Liver (tissue), 9 donors: Measurements from ENCODE around the gene SERHL2. TPM values are rescaled to one million over a fixed set of nuclear protein-coding genes. Genes with fewer than 3 reads are reported as not detected.

ENCODE experiments used
- DNase-seq: peaks from one replicate; pipeline ENCODE4 v3.0.0-alpha.2; 2017; ENCODE audit warnings: low spot score
- H3K27ac ChIP-seq, 2 donors: one replicate each; pipeline ENCODE4 v1.7.0; 2013; ENCODE audit warnings: inconsistent platforms in 2 of 2, low read length in 2 of 2, control low read depth in 1 of 2, low read depth in 1 of 2, mild to moderate bottlenecking in 1 of 2
- H3K27me3 ChIP-seq, 4 donors: one replicate each; pipeline versions ENCODE4 v1.6.1 to v1.7.0; 2013; ENCODE audit warnings: low read length in 3 of 4, inconsistent platforms in 1 of 4, mild to moderate bottlenecking in 1 of 4, moderate library complexity in 1 of 4; ENCODE audit not compliant: control insufficient read depth in 4 of 4, insufficient read depth in 4 of 4
- H3K36me3 ChIP-seq, 4 donors: one replicate each; pipeline versions ENCODE4 v1.6.1 to v1.7.0; 2013; ENCODE audit warnings: low read length in 3 of 4, mild to moderate bottlenecking in 3 of 4, low read depth in 1 of 4, moderate library complexity in 1 of 4; ENCODE audit not compliant: control insufficient read depth in 4 of 4, insufficient read depth in 3 of 4
- H3K4me1 ChIP-seq, 4 donors: one replicate each; pipeline versions ENCODE4 v1.6.1 to v1.7.0; 2013; ENCODE audit warnings: low read length in 3 of 4, mild to moderate bottlenecking in 3 of 4, moderate library complexity in 1 of 4; ENCODE audit not compliant: control insufficient read depth in 4 of 4, insufficient read depth in 4 of 4
- H3K4me3 ChIP-seq, 3 donors: one replicate each; pipeline versions ENCODE4 v1.6.1 to v1.7.0; 2013; ENCODE audit warnings: low read length in 3 of 3, control low read depth in 1 of 3, low read depth in 1 of 3, mild to moderate bottlenecking in 1 of 3
- H3K9ac ChIP-seq, 2 donors: one replicate each; pipeline ENCODE4 v1.7.0; 2013; ENCODE audit warnings: low read length in 2 of 2, mild to moderate bottlenecking in 2 of 2, moderate library complexity in 2 of 2, control low read depth in 1 of 2, low read depth in 1 of 2
- H3K9me3 ChIP-seq, 4 donors: one replicate each; pipeline versions ENCODE4 v1.6.1 to v1.7.0; 2013; ENCODE audit warnings: low read length in 3 of 4; ENCODE audit not compliant: control insufficient read depth in 4 of 4
- EGR1 ChIP-seq, 2 donors: IDR thresholded peaks; 2 replicates each; pipeline ENCODE4 v1.6.1; 2016 to 2018; ENCODE audit warnings: antibody characterized with exemption in 2 of 2, low read depth in 2 of 2
- FOXA1 ChIP-seq: IDR thresholded peaks from 2 replicates; pipeline ENCODE4 v1.6.1; 2016; ENCODE audit warnings: antibody characterized with exemption
- GABPA ChIP-seq, 2 donors: IDR thresholded peaks in 1 of 2; conservative IDR thresholded peaks in 1 of 2; 2 replicates each; pipeline ENCODE4 v1.6.1; 2016; ENCODE audit warnings: antibody characterized with exemption in 2 of 2, mild to moderate bottlenecking in 1 of 2, moderate library complexity in 1 of 2
- HNF4A ChIP-seq, 2 donors: conservative IDR thresholded peaks; 2 replicates each; pipeline ENCODE4 v1.6.1; 2016; ENCODE audit warnings: antibody characterized with exemption in 2 of 2, mild to moderate bottlenecking in 2 of 2
- HNF4G ChIP-seq: IDR thresholded peaks from 2 replicates; pipeline ENCODE4 v1.6.1; 2016; ENCODE audit warnings: antibody characterized with exemption
- JUND ChIP-seq, 2 donors: IDR thresholded peaks; 2 replicates each; pipeline ENCODE4 v1.6.1; 2016; ENCODE audit warnings: antibody characterized with exemption in 2 of 2
- NR2F2 ChIP-seq: IDR thresholded peaks from 2 replicates; pipeline ENCODE4 v1.6.1; 2016; ENCODE audit warnings: antibody characterized with exemption
- RAD21 ChIP-seq, 2 donors: IDR thresholded peaks; 2 replicates each; pipeline ENCODE4 v1.6.1; 2016; ENCODE audit warnings: antibody characterized with exemption in 2 of 2, mild to moderate bottlenecking in 2 of 2
- RXRA ChIP-seq, 2 donors: IDR thresholded peaks; 2 replicates each; pipeline ENCODE4 v1.6.1; 2017 to 2018; ENCODE audit warnings: antibody characterized with exemption in 2 of 2, mild to moderate bottlenecking in 1 of 2
- SP1 ChIP-seq: IDR thresholded peaks from 2 replicates; pipeline ENCODE4 v1.6.1; 2018; ENCODE audit warnings: antibody characterized with exemption, mild to moderate bottlenecking
- YY1 ChIP-seq: IDR thresholded peaks from 2 replicates; pipeline ENCODE4 v1.6.1; 2016; ENCODE audit warnings: antibody characterized with exemption, mild to moderate bottlenecking
- WGBS: extraction: QIAGEN DNeasy Blood & Tissue Kit; methylation state at CpG from one replicate; pipeline ENCODE4 v1.1.7; 2013; 5-methylcytosine and 5-hydroxymethylcytosine counted together
- polyA plus RNA-seq, 2 donors: library from polyadenylated mRNA; stranded (reverse) in 1 of 2; unstranded in 1 of 2; fragments of 200-250 nt in 1 of 2; fragments of >200 nt in 1 of 2; fragmentation: Nextera tagmentation in 1 of 2; extraction: Ambion mirVana in 1 of 2; gene quantifications; one replicate each; pipeline versions ENCODE4 v1.2.1 to v1.2.3, GENCODE V29; 2013 to 2015
- total RNA-seq, 2 donors: library from RNA; depleted of rRNA; stranded (reverse); fragments of >200 nt; gene quantifications; one replicate each; pipeline ENCODE4 v1.2.3, GENCODE V29; 2014
- TF ChIP-seq, protein P1 (sequence below): IDR thresholded peaks from 2 replicates; pipeline ENCODE4 v1.6.1; 2016; ENCODE audit warnings: antibody characterized with exemption
- TF ChIP-seq, protein P2 (sequence below): IDR thresholded peaks from 2 replicates; pipeline ENCODE4 v1.6.1; 2016; ENCODE audit warnings: antibody characterized with exemption
- TF ChIP-seq, protein P3 (sequence below): IDR thresholded peaks from 2 replicates; pipeline ENCODE4 v1.6.1; 2016; ENCODE audit warnings: antibody characterized with exemption, mild to moderate bottlenecking
- TF ChIP-seq, protein P4 (sequence below): IDR thresholded peaks from 2 replicates; pipeline ENCODE4 v1.6.1; 2016; ENCODE audit warnings: antibody characterized with exemption
- TF ChIP-seq, protein P5 (sequence below): fragments of 150-350 bp; IDR thresholded peaks from 2 replicates; pipeline ENCODE4 v1.5.1; 2017; ENCODE audit warnings: improper control_type of control experiment, low read depth, low read length; ENCODE audit not compliant: missing input control
- donor health status: healthy.
- donor health status: healthy.
- donor health status: healthy.
- donor health status: healthy.
- donor health status: healthy.

Gene SERHL2
- total and polyA plus RNA-seq, 4 donors = 0.51 to 1.6 (median 0.69) TPM

DNA sequence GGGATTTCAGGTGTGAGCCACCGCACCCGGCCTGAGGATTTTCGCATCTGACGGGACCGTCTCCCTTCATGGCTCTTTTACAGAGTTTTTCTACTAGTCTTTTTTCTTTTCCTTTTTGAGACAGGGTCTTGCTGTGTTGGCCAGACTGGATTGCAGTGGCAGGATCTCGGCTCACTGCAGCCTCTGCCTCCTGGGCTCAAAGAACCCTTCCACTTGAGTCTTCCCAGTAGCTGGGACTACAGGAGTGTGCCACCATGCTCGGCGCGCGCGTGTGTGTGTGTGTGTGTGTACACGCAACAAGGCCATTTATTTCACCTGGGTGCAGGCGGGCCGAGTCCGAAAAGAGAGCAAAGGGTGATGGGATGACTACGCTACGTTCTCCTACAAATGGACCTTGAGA, 10.9 kb downstream of the SERHL2 start:
- Histone ChIP-seq H3K27ac (no peak overlapping the region), H3K4me3 (no peak overlapping the region), H3K9me3 (no peaks in the 10 kb centered on the region), H3K36me3 (no peaks in the 10 kb centered on the region), H3K27me3 (no peaks in the 10 kb centered on the region), H3K4me1 (peaks cover 0 to 6% (median 1%) of the 10 kb centered on the region in 4 donors), H3K9ac (no peak overlapping the region)
- TF ChIP-seq, protein P1, sequence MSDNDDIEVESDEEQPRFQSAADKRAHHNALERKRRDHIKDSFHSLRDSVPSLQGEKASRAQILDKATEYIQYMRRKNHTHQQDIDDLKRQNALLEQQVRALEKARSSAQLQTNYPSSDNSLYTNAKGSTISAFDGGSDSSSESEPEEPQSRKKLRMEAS = no peak
- TF ChIP-seq YY1 (no peak), GABPA (IDR thresholded peaks at IDR 0.05 in 1 of 2, conservative IDR thresholded peaks at IDR 0.05 in 1 of 2) (no peak), HNF4G (no peak), RAD21 (IDR thresholded peaks at IDR 0.05) (no peak)
- TF ChIP-seq, protein P2, sequence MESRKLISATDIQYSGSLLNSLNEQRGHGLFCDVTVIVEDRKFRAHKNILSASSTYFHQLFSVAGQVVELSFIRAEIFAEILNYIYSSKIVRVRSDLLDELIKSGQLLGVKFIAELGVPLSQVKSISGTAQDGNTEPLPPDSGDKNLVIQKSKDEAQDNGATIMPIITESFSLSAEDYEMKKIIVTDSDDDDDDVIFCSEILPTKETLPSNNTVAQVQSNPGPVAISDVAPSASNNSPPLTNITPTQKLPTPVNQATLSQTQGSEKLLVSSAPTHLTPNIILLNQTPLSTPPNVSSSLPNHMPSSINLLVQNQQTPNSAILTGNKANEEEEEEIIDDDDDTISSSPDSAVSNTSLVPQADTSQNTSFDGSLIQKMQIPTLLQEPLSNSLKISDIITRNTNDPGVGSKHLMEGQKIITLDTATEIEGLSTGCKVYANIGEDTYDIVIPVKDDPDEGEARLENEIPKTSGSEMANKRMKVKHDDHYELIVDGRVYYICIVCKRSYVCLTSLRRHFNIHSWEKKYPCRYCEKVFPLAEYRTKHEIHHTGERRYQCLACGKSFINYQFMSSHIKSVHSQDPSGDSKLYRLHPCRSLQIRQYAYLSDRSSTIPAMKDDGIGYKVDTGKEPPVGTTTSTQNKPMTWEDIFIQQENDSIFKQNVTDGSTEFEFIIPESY = no peak
- TF ChIP-seq, protein P3, sequence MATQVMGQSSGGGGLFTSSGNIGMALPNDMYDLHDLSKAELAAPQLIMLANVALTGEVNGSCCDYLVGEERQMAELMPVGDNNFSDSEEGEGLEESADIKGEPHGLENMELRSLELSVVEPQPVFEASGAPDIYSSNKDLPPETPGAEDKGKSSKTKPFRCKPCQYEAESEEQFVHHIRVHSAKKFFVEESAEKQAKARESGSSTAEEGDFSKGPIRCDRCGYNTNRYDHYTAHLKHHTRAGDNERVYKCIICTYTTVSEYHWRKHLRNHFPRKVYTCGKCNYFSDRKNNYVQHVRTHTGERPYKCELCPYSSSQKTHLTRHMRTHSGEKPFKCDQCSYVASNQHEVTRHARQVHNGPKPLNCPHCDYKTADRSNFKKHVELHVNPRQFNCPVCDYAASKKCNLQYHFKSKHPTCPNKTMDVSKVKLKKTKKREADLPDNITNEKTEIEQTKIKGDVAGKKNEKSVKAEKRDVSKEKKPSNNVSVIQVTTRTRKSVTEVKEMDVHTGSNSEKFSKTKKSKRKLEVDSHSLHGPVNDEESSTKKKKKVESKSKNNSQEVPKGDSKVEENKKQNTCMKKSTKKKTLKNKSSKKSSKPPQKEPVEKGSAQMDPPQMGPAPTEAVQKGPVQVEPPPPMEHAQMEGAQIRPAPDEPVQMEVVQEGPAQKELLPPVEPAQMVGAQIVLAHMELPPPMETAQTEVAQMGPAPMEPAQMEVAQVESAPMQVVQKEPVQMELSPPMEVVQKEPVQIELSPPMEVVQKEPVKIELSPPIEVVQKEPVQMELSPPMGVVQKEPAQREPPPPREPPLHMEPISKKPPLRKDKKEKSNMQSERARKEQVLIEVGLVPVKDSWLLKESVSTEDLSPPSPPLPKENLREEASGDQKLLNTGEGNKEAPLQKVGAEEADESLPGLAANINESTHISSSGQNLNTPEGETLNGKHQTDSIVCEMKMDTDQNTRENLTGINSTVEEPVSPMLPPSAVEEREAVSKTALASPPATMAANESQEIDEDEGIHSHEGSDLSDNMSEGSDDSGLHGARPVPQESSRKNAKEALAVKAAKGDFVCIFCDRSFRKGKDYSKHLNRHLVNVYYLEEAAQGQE = no peak
- 98% methylated on average over 17 of the region's 17 CpGs for WGBS
- DNase-seq = no peak

DNA sequence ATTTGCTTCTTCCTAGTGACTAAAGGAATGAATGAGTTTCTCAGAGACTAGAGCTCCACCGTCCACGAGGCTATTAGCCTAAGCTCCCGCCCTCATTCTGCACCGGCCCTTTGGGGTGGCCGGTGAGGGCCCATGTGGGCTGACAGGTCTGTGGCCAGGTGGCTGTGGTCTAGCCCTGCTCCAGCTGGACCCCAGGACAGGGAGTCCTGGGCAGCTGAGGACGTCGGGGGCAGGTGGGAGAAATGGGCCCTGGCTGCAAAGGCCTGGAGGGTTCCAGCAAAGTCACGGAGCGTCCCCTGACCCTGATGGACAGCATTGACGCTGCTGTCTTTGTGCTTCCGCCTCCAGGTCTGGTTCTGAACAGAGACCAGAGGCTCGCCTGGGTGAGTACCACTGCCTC, 12.2 kb downstream of the SERHL2 start:
- Histone ChIP-seq H3K27ac (no peak overlapping the region), H3K27me3 (no peaks in the 10 kb centered on the region), H3K4me3 (no peak overlapping the region), H3K4me1 (peaks cover 0 to 6% (median 1%) of the 10 kb centered on the region in 4 donors), H3K9me3 (no peaks in the 10 kb centered on the region), H3K9ac (no peak overlapping the region), H3K36me3 (no peaks in the 10 kb centered on the region)
- TF ChIP-seq, protein P2 = no peak
- TF ChIP-seq RXRA (IDR thresholded peaks at IDR 0.05) (no peak), YY1 (no peak), SP1 (no peak), HNF4G (no peak), FOXA1 (no peak), EGR1 (IDR thresholded peaks at IDR 0.05; ENCODE audit: low read depth in 2 of 2) (no peak), NR2F2 (no peak), JUND (IDR thresholded peaks at IDR 0.05) (no peak), HNF4A (conservative IDR thresholded peaks at IDR 0.05) (no peak), GABPA (IDR thresholded peaks at IDR 0.05 in 1 of 2, conservative IDR thresholded peaks at IDR 0.05 in 1 of 2) (no peak), RAD21 (IDR thresholded peaks at IDR 0.05) (no peak)
- TF ChIP-seq, protein P1 = no peak
- TF ChIP-seq, protein P4, sequence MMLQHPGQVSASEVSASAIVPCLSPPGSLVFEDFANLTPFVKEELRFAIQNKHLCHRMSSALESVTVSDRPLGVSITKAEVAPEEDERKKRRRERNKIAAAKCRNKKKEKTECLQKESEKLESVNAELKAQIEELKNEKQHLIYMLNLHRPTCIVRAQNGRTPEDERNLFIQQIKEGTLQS = no peak
- TF ChIP-seq, protein P5, sequence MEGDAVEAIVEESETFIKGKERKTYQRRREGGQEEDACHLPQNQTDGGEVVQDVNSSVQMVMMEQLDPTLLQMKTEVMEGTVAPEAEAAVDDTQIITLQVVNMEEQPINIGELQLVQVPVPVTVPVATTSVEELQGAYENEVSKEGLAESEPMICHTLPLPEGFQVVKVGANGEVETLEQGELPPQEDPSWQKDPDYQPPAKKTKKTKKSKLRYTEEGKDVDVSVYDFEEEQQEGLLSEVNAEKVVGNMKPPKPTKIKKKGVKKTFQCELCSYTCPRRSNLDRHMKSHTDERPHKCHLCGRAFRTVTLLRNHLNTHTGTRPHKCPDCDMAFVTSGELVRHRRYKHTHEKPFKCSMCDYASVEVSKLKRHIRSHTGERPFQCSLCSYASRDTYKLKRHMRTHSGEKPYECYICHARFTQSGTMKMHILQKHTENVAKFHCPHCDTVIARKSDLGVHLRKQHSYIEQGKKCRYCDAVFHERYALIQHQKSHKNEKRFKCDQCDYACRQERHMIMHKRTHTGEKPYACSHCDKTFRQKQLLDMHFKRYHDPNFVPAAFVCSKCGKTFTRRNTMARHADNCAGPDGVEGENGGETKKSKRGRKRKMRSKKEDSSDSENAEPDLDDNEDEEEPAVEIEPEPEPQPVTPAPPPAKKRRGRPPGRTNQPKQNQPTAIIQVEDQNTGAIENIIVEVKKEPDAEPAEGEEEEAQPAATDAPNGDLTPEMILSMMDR = no peak
- TF ChIP-seq, protein P3 = no peak
- no peak for DNase-seq
- WGBS = 97% methylated on average over 12 of the region's 12 CpGs
